Stimulated activated CD4-positive, alpha-beta T cell treated with anti-CD3 and anti-CD28 coated beads, Interleukin-15, amount 100 ng/mL, for 1 hour (primary cell): ENCODE data around the gene UBE2I.
"Not testable (repeated sequence)": the region's sequence is repeated elsewhere in the genome, so short reads cannot be mapped to it uniquely, and the experiment has no call there.

Source experiments
- DNase-seq, 2 donors: peaks; one replicate each; pipeline ENCODE4 v3.0.0-alpha.2; 2020; ENCODE audit warnings: low read depth in 1 of 2, low spot score in 1 of 2

The UBE2I gene

DNA sequence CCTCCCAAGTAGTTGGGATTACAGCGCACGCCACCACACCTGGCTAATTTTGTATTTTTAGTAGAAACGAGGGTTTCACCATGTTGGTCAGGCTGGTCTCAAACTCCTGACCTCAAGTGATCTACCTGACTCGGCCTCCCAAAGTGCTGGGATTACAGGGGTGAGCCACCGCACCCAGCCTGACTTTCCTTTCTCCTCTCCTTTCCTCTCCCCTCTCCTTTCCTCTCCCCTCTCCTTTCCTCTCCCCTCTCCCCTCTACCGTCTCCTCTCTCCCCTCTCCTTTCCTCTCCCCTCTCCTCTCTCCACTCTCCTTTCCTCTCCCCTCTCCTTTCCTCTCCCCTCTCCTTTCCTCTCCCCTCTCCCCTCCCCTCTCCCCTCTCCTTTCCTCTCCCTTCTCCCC is 17.2 kb upstream of the UBE2I start:
- DNase-seq: not testable (repeated sequence)

DNA sequence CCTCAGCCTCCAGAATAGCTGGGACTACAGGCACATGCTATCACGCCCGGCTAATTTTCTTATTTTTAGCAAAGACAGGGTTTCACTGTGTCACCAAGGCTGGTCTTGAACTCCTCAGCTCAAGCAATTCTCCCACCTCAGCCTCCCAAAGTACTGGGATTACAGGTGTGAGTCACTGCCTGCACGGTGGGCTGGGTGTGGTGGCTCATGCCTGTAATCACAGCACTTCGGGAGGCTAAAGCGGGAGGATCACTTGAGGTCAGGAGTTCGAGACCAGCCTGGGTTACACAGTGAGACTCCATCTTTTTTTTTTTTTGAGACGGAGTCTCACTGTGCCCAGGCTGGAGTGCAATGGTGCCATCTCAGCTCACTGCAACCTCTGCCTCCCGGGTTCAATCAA is 16.6 kb upstream of the UBE2I start:
- not testable (repeated sequence) for DNase-seq

DNA sequence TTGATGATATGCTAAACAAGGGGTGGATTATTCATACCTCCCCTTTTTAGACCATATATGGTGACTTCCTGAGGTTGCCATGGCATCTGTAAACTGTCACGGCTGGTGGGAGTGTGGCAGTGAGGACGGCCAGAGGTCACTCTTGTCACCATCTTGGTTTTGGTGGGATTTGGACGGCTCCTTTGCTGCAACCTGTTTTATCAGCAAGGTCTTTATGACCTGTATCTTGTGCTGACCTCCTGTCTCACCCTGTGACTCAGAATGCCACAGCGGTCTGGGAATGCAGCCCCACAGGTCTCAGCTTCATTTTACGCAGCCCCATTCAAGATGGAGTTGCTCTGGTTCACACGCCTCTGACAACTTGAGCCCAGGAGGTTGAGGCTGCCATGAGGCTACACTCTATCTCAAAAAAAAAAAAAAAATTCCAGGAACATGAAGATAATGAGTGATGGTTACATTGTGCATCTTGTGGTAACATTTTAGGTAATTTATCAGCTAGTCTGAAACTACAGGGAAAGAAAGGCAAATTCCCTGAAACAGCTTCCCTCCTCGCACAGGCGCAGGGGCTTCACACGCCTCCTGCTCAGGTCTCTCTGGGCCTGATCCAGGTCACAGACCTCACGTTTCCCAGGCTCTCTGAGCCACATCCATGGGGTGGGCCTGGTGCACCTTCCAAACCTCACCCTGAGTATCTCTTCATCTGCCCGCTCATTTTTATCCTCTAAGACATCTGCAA is 15.3 kb upstream of the UBE2I start:
- DNase-seq: no peak

DNA sequence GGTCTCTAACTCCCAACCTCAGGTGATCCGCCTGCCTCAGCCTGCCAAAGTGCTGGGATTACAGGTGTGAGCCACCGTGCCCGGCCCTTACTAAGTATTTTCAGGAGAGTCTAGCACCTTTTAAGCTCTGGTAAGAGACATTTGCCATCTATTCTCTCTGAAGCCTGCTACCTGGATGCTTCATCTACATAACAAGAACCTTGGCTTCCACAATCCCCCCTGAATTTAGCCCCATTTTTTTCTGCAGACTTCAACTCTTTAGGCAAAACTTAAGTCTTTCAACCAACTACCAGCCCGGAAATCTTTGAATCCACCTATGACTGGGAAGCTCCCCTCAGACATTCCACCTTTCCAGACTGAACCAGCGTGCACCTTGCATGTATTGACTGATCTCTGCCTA is 14.0 kb upstream of the UBE2I start:
- no peak for DNase-seq

DNA sequence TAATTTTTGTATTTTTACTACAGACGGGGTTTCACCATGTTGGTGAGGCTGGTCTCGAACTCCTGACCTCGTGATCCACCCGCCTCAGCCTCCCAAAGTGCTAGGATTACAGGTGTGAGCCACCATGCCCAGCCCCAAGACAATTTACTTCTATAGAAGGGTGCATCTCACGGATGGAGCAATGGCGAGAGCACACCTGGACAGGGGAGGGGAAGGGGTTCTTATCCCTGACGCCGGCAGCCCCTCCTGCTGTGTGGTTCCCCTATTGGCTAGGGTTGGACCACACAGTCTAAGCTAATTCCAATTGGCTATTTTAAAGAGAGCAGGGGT is 12.8 kb upstream of the UBE2I start:
- not testable (repeated sequence) for DNase-seq

DNA sequence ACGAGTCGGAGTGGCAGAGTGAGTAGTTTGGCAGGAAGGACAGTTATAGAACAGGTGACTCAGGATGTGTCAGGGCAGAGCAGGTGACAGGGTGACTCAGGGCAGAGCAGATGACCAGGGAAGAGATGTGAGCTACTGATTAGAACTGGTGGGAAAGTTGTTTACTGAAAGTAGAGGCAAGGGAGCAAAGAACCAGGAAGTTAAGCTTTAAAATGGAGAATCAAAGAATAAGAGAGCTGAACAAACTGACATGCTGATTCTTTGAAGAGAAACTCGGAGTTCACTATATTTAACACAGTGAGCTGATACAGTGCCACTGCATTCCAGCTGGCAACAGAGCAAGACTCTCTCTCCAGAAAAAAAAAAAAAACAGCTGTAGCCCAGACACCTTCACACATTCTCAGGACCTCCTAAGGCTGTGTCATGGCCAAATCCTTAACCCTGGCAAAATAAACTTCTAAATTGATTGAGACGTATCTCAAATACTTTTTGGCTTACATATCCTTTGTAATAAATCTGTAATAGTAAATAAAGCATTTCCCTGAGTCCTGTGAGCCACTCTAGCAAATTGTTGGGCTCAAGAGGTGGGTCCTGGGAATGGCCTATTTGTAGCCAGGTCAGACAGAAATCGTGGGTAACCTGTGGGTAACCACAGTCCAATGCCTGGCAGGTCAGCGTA is 12.3 kb upstream of the UBE2I start:
- DNase-seq: no peak

DNA sequence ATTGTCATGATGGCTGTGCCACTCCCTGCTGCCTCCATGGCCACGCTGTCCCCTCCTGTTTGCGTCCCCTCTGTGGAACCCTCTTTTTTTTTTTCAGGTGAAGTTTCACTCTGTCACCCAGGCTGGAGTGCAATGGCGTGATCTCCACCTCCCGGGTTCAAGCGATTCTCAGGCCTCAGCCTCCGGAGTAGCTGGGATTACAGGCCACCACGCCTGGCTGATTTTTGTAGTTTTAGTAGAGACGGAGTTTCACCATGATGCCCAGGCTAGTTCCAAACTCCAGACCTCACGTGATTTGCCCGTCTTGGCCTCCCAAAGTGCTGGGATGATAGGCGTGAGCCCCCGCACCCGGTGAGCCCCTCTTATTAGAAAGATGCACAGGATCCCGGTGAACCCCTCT is 11.0 kb upstream of the UBE2I start:
- no peak for DNase-seq

DNA sequence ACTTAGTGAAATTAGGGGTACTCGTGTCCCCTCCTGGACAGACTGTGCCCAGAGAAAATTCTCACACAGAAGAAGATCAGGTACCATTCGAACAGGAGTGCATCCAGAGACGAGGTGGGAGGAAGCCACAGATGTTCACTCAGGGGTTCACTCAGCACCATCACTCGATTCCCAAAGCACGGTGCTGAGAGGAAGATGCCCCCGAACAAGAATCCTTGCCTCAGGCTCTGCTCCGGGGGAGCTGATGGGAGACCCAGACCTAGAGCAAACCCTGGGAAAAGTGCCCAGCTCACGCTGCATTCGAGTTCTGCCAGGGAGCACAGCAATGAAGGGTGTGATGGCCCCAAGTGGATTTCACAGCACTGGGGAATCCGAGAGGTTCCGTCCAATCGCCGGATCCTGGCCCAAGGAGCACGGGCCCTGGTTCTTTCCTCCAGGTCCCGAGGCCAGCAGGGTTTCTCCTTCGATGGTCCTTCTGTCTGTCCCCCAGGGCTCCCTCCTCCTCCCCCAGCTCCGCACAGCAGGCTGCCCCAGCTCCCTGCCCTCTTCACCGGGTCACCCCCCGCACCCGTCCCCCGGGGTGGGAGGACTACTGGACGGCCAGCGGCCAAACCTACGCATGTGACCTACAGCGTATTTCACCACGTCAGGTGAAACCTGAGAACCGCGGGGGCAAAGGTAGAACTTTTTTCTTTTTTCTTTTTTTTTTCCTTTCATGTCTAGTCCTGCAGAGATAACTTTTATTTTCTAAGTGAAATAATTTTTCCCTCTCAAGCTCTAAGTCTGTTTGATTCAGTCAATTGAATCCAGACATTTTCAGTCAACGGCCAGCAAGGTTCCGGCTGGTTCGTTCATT is 10.2 kb upstream of the UBE2I start:
- no peak for DNase-seq

DNA sequence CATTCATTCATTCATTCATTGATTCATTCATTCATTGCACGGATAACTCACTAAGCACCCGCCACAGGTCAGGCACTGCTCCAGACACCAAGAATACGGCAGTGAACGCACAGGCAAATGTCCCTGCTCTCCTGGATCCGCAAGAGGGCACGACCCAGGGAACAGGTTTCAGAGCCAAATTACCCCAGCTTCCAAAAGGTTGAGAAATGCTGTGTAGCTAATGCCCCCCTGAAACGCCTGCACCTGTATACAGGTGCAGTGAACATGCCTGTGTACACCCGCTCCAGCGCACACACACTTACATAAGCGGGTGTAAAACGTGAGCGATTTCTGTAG is 9.6 kb upstream of the UBE2I start:
- no peak for DNase-seq

DNA sequence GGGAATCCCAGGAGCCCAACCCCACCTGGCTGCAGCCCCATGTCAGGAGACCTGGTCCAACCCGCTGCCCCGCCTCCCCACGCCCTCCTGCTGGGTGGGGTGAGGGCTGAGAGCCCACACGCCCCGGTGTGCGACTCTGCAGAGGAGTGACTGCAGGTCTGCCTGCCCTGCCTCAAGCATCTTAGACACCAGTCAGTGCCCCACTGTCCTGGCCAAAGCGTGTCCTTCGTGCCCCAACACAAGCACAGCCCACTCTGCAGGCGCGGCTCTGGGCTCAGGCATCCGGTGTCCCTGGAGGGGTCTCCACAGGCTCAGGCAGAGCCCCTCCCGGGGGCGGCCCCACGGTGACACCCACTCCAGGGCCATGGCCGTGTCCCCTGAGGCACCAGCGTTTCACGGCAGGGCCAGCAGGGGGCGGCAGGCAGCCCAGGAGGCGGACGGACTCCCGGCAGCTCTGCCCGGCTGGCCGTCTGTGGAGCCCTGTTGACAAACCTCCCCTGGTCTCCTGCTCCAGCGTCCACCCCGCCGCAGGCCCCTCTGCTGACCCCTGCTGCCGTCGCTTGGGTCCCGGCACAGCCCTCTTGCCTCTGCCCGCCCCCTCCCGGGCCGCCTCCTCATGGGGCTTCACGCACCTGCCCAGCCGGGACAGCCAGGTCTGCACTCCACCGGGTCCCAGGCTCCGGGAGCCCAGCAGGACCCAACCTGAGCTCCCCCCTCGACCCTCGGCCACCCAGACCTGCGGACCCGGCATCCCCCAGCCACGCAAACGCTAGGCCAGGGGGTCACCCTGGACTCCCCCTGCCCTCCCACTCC is 8.6 kb upstream of the UBE2I start:
- peak; percentile 49 to 58 for DNase-seq

DNA sequence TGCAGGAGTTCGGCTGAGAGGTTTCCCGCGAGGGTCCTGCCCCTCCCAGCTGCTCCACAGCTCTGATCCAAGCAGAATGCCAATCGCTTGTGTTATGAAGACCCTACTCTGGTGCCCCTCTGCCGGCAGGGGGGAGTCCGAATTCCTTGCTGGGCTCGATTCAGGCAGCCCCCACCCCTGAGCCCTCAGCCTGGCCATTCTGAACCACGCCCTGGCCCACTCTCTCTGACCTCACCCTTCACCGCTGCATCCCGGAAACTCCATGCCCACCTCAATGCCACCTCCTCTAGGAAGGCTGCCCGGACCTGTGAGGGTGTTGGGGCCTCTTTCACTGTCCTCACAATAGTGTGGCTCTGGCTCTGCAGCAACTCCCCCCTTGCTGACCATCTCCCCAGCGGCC is 7.9 kb upstream of the UBE2I start:
- DNase-seq: no peak

DNA sequence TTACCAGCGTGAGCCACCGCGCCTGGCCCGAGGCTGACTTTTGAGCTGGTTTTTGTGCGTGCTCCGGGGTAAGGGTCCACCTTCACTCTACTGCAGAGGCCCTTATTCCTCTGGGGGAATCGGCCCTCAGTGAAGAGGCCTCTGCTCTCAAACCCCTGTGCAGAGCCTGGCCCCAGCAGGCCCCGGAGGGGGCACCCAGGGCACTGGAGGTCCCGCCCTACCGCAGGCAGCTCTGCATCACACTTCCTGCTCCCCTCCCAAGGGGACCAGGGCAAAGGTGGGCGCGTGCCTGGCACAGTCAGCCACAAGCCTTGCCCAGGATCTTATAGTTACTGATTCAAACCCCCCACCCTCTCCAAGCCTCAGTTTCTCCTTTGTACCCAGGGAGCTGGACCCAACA is 3.6 kb upstream of the UBE2I start:
- DNase-seq: no peak

DNA sequence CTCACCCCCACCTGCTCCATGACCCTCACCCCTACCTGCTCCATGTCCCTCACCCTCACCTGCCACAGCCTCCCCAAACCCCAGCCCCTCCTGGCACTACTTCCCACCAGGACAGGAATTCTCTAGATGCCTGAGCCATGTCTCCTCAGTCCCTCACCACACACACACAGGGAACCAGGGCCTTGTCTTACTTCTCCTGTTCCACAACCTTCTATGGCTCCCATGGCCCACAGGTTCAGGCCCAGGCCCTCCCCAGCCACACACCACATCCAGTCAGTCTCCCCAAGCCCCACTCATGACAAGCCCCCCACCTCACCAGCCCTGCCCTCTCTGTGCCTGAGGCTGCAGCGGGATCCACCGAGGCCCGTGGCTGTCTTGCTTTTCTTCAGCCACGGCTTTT is 3.1 kb upstream of the UBE2I start:
- no peak for DNase-seq

DNA sequence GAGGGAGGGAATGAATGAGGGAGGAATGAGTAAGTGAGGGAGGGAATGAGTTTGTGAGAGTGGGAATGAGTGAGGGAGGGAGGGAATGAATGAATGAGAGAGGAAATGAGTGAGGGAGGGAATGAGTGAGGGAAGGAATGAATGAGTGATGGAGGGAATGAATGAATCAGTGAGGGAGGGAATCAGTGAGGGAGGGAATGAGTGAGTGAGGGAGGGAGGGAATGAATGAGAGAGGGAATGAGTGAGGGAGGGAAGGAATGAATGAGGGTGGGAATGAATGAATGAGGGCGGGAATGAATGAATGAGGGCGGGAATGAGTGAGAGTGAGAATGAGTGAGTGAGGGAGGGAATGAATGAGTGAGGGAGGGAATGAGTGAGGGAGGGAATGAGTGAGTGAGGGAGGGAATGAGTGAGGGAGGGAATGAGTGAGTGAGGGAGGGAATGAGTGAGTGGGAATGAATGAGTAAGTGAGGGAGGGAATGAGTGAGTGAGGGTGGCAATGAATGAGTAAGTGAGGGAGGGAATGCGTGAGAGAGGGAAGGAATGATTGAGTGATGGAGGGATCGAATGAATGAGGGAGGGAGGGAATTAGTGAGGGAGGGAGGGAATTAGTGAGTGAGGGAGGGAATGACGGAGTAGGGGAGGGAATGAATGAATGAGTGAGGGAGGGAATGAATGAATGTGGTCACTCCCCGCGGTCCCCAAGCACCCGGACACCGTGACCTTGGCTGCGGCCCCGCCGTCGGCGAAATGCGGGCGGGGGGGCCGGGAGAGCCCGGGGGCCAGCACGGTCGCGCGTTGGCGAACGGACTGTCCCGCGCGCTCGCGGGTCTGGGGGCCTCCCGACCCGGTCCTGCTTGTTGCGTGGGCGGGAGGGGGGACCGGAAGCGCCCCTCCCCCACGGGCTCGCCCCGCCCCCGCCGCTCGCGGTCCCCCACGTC is 1.1 kb upstream of the UBE2I start:
- DNase-seq: no peak

DNA sequence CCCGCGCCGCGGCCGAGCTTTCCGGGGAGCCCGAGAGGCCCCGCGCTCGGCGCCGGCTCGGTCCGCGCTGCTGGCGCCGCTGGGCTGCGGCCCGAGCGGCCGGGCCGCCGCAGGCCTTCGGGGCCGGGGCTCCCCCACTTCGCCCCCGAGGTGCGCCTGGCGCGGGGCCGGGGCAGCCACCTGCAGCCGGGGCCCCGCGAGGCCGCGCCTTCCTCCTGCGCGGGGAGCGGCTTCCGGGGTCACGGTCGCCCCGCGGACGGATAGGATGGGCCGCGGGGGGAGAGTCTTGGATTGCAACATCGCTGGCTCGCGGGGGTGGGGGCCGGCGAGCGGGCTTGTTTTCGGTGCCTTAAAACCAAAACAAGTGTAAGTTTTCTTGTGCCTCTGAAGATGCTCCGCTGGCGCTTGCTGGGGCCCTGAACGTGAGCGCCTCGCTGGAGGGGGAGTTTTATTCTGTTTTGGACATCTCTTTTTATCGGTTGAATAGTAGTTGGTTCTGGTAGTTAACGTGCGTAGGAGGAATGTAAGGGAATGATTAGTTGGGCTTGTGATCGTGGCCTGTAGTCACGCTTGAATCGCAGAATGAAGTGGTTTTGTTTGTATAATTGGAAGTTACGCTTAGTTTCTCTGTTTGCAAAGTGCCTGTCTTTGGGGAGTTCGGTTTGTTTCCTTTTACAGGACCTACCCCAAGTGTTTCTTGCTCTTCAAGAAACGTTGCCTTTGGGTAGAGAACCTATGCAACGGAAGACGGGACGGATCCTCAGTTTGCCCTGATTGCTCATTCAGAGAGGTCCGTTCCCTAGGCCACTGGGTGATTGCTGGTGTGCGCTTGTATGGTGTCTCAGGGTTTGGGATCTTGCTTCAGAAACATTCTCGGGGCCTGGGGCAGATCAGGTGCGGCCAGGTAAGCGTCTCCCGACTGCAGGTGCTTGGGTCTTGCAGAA is 724 bp downstream of the UBE2I start:
- peak in 1 of 2 donors; percentile 47 for DNase-seq

DNA sequence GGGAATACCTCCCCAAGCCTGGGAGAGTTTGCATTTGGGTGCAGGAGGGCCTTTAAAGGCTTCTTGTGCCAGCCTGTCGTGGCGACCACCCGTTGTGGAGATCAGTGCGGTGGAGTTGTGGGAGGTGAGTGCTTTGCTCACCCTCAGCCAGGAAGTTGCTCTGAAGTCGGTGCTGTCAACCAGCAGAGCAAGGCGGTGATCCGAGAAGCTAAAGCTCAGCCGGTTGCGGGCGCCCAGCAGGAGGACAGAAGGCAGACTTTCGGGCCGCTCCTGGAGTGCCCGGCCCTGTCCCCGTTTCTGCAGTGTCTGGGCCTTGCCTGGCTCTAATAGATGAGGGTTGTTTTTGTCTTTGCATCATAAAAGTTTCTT is 1.4 kb downstream of the UBE2I start:
- DNase-seq: no peak

DNA sequence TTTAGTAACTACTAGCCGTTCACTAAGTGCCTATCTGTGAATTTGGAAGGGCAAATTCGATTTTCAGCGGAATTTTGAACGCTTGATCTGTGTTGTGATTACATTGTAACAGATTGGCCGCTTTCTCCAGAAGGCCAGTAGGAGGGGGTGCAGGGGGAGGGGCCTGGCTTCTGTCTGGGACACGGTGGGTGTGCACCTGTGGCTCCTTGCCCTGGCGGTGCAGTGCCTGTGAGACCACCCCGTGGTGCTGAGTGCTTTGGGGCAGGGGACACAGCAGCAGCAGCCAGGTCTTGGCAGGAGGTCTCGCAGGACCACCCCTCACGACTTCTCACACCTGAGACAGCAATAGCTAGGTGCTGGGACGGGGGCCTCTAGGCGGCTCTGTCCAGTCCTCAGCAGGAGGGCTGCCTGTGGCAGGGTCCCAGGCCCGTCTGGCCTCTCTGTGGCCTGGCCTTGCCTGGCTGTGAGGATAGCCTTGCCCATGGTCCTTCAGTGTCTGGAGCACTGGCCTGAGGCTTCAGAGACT is 1.8 kb downstream of the UBE2I start:
- no peak for DNase-seq

DNA sequence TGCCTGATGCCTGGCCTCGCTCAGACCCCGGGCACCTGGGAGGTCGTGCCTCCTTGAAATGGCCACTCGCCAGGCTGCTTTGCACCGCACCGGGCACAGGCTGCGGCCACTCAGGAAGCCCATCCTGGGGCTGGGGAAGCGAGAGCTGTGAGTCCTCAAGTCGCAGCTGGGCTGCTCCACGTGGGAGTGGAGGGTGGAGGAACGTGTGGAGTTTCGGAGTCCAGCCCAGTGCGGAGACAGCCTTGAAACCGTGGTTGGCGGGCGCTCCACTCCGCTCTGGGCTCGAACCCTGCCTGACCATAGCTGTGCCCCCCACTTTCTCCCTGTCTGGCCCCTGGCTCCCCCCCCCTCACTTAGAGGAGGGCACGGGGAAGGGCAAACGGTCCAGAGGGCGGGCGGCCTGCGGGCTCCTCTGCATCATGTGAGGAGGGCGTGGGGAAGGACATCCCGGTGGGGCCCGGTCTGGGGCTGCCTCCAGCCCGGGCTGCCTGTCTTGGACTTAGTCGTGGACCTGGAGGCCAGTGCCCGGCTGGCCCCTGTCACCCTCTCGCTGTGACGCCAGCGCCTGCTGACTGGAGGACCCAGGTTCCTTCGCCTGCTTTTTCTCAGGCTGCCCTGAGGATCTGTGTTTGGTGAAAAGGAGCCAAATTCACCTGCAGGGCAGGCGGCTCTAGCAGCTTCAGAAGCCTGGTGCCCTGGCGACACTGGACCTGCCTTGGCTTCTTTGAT is 2.5 kb downstream of the UBE2I start:
- no peak for DNase-seq

DNA sequence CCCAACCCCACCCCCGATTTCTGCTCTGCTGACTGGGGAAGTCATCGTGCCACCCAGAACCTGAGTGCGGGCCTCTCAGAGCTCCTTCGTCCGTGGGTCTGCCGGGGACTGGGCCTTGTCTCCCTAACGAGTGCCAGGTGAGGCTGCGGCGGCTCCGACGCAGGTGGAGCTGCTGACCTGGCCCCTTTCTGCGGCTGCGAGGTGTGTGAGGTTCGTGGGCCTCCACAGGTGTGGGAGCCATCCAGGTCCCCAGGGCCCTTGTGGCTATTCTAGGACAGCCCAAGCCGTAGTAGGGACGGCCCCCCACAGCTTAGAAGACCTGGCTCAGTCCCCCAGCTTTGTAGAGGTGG is 3.0 kb downstream of the UBE2I start:
- no peak for DNase-seq
